H9 (cell line): ENCODE data around the gene RBM33. TPM values are rescaled to one million over a fixed set of nuclear protein-coding genes. Genes with fewer than 3 reads are reported as not detected.

Experiments
- DNase-seq: peaks from one replicate; pipeline ENCODE4 v3.0.0-alpha.2; 2017
- H2AFZ ChIP-seq: one replicate; pipeline ENCODE4 v1.6.1; 2013; ENCODE audit warnings: mild to moderate bottlenecking, low read length, control low read depth, moderate library complexity
- H2AK5ac ChIP-seq: 2 replicates; pipeline ENCODE4 v1.6.1; 2013; ENCODE audit warnings: low read length, control low read depth, mixed read lengths; ENCODE audit not compliant: insufficient read length
- H2BK120ac ChIP-seq: one replicate; pipeline ENCODE4 v1.6.1; 2013; ENCODE audit warnings: low read depth, mild to moderate bottlenecking, low read length, control low read depth, inconsistent platforms; ENCODE audit not compliant: poor library complexity, severe bottlenecking
- H2BK12ac ChIP-seq: 2 replicates; pipeline ENCODE4 v1.6.1; 2013; ENCODE audit warnings: low read length, control low read depth, mixed read lengths, low read depth; ENCODE audit not compliant: insufficient read length
- H2BK15ac ChIP-seq: 2 replicates; pipeline ENCODE4 v1.6.1; 2013; ENCODE audit warnings: low read depth, low read length, control low read depth
- H2BK20ac ChIP-seq: one replicate; pipeline ENCODE4 v1.6.1; 2013; ENCODE audit warnings: low read depth, mild to moderate bottlenecking, low read length, control low read depth, inconsistent platforms; ENCODE audit not compliant: poor library complexity, severe bottlenecking
- H2BK5ac ChIP-seq: 2 replicates; pipeline ENCODE4 v1.6.1; 2013; ENCODE audit warnings: low read length, control low read depth, mixed read lengths; ENCODE audit not compliant: insufficient read length
- H3K14ac ChIP-seq: 2 replicates; pipeline ENCODE4 v1.6.1; 2013; ENCODE audit warnings: low read length, control low read depth; ENCODE audit not compliant: insufficient read depth
- H3K18ac ChIP-seq: 2 replicates; pipeline ENCODE4 v1.6.1; 2013; ENCODE audit warnings: low read depth, mild to moderate bottlenecking, mixed read lengths, low read length, control low read depth; ENCODE audit not compliant: insufficient read length
- H3K23ac ChIP-seq: 2 replicates; pipeline ENCODE4 v1.6.1; 2013; ENCODE audit warnings: low read length, control low read depth, mixed read lengths, low read depth; ENCODE audit not compliant: insufficient read length
- H3K23me2 ChIP-seq: 2 replicates; pipeline ENCODE4 v1.6.1; 2013; ENCODE audit warnings: low read depth, mild to moderate bottlenecking, mixed read lengths, low read length, control low read depth; ENCODE audit not compliant: insufficient read length, poor library complexity, severe bottlenecking
- H3K27ac ChIP-seq: 2 replicates; pipeline ENCODE4 v1.5.1; 2013; ENCODE audit warnings: low read length, control low read depth, mixed read lengths, low read depth; ENCODE audit not compliant: insufficient read length
- H3K27me3 ChIP-seq: 2 replicates; pipeline ENCODE4 v1.6.1; 2013; ENCODE audit warnings: low read length, control low read depth, inconsistent platforms; ENCODE audit not compliant: insufficient read depth
- H3K4ac ChIP-seq: 2 replicates; pipeline ENCODE4 v1.6.1; 2013; ENCODE audit warnings: low read depth, mild to moderate bottlenecking, control low read depth, inconsistent platforms, low read length, moderate library complexity
- H3K4me1 ChIP-seq: 2 replicates; pipeline ENCODE4 v1.6.1; 2013; ENCODE audit warnings: low read length, control low read depth, inconsistent platforms; ENCODE audit not compliant: insufficient read depth
- H3K4me2 ChIP-seq: 2 replicates; pipeline ENCODE4 v1.6.1; 2013; ENCODE audit warnings: low read length, control low read depth, mixed read lengths; ENCODE audit not compliant: insufficient read length, insufficient read depth
- H3K56ac ChIP-seq: 2 replicates; pipeline ENCODE4 v1.6.1; 2013; ENCODE audit warnings: low read depth, mild to moderate bottlenecking, mixed read lengths, low read length, control low read depth; ENCODE audit not compliant: insufficient read length
- H3K79me1 ChIP-seq: 2 replicates; pipeline ENCODE4 v1.6.1; 2013; ENCODE audit warnings: low read depth, mild to moderate bottlenecking, moderate library complexity, low read length, control low read depth, inconsistent platforms; ENCODE audit not compliant: insufficient read depth, poor library complexity, severe bottlenecking
- H3K79me2 ChIP-seq: 2 replicates; pipeline ENCODE4 v1.6.1; 2013; ENCODE audit warnings: low read length, control low read depth, inconsistent platforms; ENCODE audit not compliant: insufficient read depth
- H3K9ac ChIP-seq: 2 replicates; pipeline ENCODE4 v1.6.1; 2013; ENCODE audit warnings: low read length, control low read depth, mixed read lengths; ENCODE audit not compliant: insufficient read length; ENCODE audit errors: extremely low read depth
- H3K9me3 ChIP-seq: one replicate; pipeline ENCODE4 v1.6.1; 2013; ENCODE audit warnings: low read depth, low read length, inconsistent platforms; ENCODE audit not compliant: control insufficient read depth
- H3T11ph ChIP-seq: one replicate; pipeline ENCODE4 v1.6.1; 2013; ENCODE audit warnings: mild to moderate bottlenecking, low read length, control low read depth, inconsistent platforms
- H4K20me1 ChIP-seq: one replicate; pipeline ENCODE4 v1.6.1; 2013; ENCODE audit not compliant: control insufficient read depth, insufficient read length, insufficient read depth
- H4K5ac ChIP-seq: 2 replicates; pipeline ENCODE4 v1.6.1; 2013; ENCODE audit warnings: low read depth, mild to moderate bottlenecking, mixed read lengths, low read length, control low read depth; ENCODE audit not compliant: insufficient read length
- H4K8ac ChIP-seq: replicated peaks from 2 replicates; pipeline ENCODE4 v1.6.1; 2013; ENCODE audit warnings: low read length, control low read depth, mixed read lengths, low read depth; ENCODE audit not compliant: insufficient read length
- H4K91ac ChIP-seq: 2 replicates; pipeline ENCODE4 v1.6.1; 2013; ENCODE audit warnings: low read depth, mild to moderate bottlenecking, moderate library complexity, mixed read lengths, low read length, control low read depth; ENCODE audit not compliant: insufficient read length
- H3K27ac Mint-ChIP-seq, 3 experiments: 2 replicates in 2 of 3; 3 replicates in 1 of 3; pipeline ENCODE4 v1.8.0; 2020 to 2021; ENCODE audit warnings: mixed read lengths in 3 of 3, mild to moderate bottlenecking in 1 of 3, moderate library complexity in 1 of 3
- H3K27me3 Mint-ChIP-seq: 2 replicates; pipeline ENCODE4 v1.8.0; 2021; ENCODE audit warnings: low read depth, mild to moderate bottlenecking, moderate library complexity, mixed read lengths
- H3K36me3 Mint-ChIP-seq, 3 experiments: 2 replicates in 2 of 3; 3 replicates in 1 of 3; pipeline ENCODE4 v1.8.0; 2020 to 2021; ENCODE audit warnings: low read depth in 3 of 3, mixed read lengths in 3 of 3; ENCODE audit not compliant: insufficient read depth in 1 of 3
- H3K4me1 Mint-ChIP-seq, 2 experiments: 2 replicates each; pipeline ENCODE4 v1.8.0; 2020; ENCODE audit warnings: mixed read lengths in 2 of 2
- H3K4me3 Mint-ChIP-seq, 2 experiments: 2 replicates in 1 of 2; 3 replicates in 1 of 2; pipeline ENCODE4 v1.8.0; 2020 to 2021; ENCODE audit warnings: mild to moderate bottlenecking in 2 of 2, mixed read lengths in 2 of 2, moderate library complexity in 1 of 2
- H3K9me3 Mint-ChIP-seq, 2 experiments: 2 replicates in 1 of 2; 3 replicates in 1 of 2; pipeline ENCODE4 v1.8.0; 2020; ENCODE audit warnings: mild to moderate bottlenecking in 2 of 2, mixed read lengths in 2 of 2, moderate library complexity in 1 of 2
- WGBS: extraction: QIAGEN DNeasy Blood & Tissue Kit; methylation state at CpG from one replicate; pipeline ENCODE4 v1.1.7; 2013; ENCODE audit warnings: missing lambda C conversion rate, low lambda C conversion rate, mixed read lengths; ENCODE audit not compliant: insufficient read length; ENCODE audit errors: extremely low coverage; 5-methylcytosine and 5-hydroxymethylcytosine counted together
- total RNA-seq: library from RNA; stranded (reverse); gene quantifications from 2 replicates; pipeline ENCODE4 v1.2.1, GENCODE V29; 2021
- TF ChIP-seq, protein P1 (sequence below): fragments of 200-600 bp; sonication (generic); conservative IDR thresholded peaks from 3 replicates; pipeline ENCODE4 v1.8.0; 2021; ENCODE audit warnings: antibody characterized with exemption, mild to moderate bottlenecking

RBM33 gene
- total RNA-seq, 1 experiment from 2014 or later, result 71.3 TPM

- no peak overlapping the region for H3T11ph ChIP-seq
- no peak overlapping the region for H3K18ac ChIP-seq
- TF ChIP-seq, protein P1, sequence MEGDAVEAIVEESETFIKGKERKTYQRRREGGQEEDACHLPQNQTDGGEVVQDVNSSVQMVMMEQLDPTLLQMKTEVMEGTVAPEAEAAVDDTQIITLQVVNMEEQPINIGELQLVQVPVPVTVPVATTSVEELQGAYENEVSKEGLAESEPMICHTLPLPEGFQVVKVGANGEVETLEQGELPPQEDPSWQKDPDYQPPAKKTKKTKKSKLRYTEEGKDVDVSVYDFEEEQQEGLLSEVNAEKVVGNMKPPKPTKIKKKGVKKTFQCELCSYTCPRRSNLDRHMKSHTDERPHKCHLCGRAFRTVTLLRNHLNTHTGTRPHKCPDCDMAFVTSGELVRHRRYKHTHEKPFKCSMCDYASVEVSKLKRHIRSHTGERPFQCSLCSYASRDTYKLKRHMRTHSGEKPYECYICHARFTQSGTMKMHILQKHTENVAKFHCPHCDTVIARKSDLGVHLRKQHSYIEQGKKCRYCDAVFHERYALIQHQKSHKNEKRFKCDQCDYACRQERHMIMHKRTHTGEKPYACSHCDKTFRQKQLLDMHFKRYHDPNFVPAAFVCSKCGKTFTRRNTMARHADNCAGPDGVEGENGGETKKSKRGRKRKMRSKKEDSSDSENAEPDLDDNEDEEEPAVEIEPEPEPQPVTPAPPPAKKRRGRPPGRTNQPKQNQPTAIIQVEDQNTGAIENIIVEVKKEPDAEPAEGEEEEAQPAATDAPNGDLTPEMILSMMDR, result no peak
- no peak overlapping the region for H3K4ac ChIP-seq
- no peaks in the 10 kb centered on the region for H3K9me3 ChIP-seq
- no peak overlapping the region for H4K8ac ChIP-seq
- H3K23me2 ChIP-seq, result peaks cover 8% of the 10 kb centered on the region
- Mint-ChIP-seq H3K4me3 (no peak overlapping the region), H3K9me3 (peaks cover 2 to 8% of the 10 kb centered on the region in 2 experiments; a peak in 2 of 5 replicates), H3K36me3 (peaks cover 0 to 3% (median 0%) of the 10 kb centered on the region in 3 experiments; a peak in 3 of 7 replicates), H3K27me3 (peaks cover 79% of the 10 kb centered on the region), H3K4me1 (peaks cover 2 to 6% of the 10 kb centered on the region in 2 experiments; a peak in 3 of 4 replicates), H3K27ac (no peak overlapping the region; a peak in 1 of 7 replicates)
- H2BK5ac ChIP-seq, result no peak overlapping the region
- no peak overlapping the region for H3K27ac ChIP-seq
- no peak overlapping the region for H2AFZ ChIP-seq
- H3K4me2 ChIP-seq, result no peak overlapping the region
- H2BK120ac ChIP-seq, result no peak overlapping the region
- H2BK20ac ChIP-seq, result no peak overlapping the region
- no peak overlapping the region for H4K91ac ChIP-seq
- no CpG with 5 or more reads among the region's 13 CpGs for WGBS
- no peak for DNase-seq
- peaks cover 34% of the 10 kb centered on the region for H3K27me3 ChIP-seq
- H3K79me1 ChIP-seq, result no peaks in the 10 kb centered on the region
- no peak overlapping the region for H3K56ac ChIP-seq
- H2BK12ac ChIP-seq, result no peak overlapping the region
- H2BK15ac ChIP-seq, result no peak overlapping the region
- H3K23ac ChIP-seq, result no peak overlapping the region
- no peaks in the 10 kb centered on the region for H3K79me2 ChIP-seq
- H3K4me1 ChIP-seq, result no peaks in the 10 kb centered on the region
- no peak overlapping the region for H3K14ac ChIP-seq
- H3K9ac ChIP-seq, result no peak overlapping the region
- no peaks in the 10 kb centered on the region for H4K20me1 ChIP-seq
- H4K5ac ChIP-seq, result no peak overlapping the region
- no peak overlapping the region for H2AK5ac ChIP-seq
These were observed 154.4 kb downstream of the RBM33 start for GRCh38 chr7:155798673-155799439.
